Kidney (tissue), 14 donors: ENCODE measurements around the gene PYM1. TPM values are rescaled to one million over a fixed set of nuclear protein-coding genes. Genes with fewer than 3 reads are reported as not detected.

Source experiments
- DNase-seq, 5 donors: peaks; one replicate each; pipeline ENCODE4 v3.0.0-alpha.2; 2013 to 2020
- FAIRE-seq: peaks from 2 replicates; lab custom pipeline; 2012; peaks lifted over from hg19 to GRCh38; lab: Jason Lieb, UNC
- H3K27ac ChIP-seq, 2 donors: one replicate each; pipeline ENCODE4 v1.7.0; 2013; ENCODE audit warnings: low read depth in 2 of 2, low read length in 2 of 2, inconsistent platforms in 1 of 2
- H3K27me3 ChIP-seq: one replicate; pipeline ENCODE4 v1.7.1; 2013; ENCODE audit warnings: low read length, inconsistent platforms; ENCODE audit not compliant: control insufficient read depth, insufficient read depth
- H3K36me3 ChIP-seq, 3 donors: one replicate each; pipeline versions ENCODE4 v1.7.0 to v1.7.1; 2013; ENCODE audit warnings: low read length in 3 of 3, control low read depth in 1 of 3, inconsistent platforms in 1 of 3; ENCODE audit not compliant: insufficient read depth in 3 of 3, control insufficient read depth in 2 of 3
- H3K4me1 ChIP-seq, 3 donors: one replicate each; pipeline versions ENCODE4 v1.7.0 to v1.7.1; 2013; ENCODE audit warnings: low read length in 3 of 3, inconsistent platforms in 1 of 3, low read depth in 1 of 3; ENCODE audit not compliant: control insufficient read depth in 2 of 3, insufficient read depth in 2 of 3
- H3K4me3 ChIP-seq, 3 donors: one replicate each; pipeline versions ENCODE4 v1.7.0 to v1.8.1; 2013; ENCODE audit warnings: low read length in 3 of 3, control low read depth in 1 of 3, inconsistent platforms in 1 of 3
- H3K9ac ChIP-seq, 3 donors: one replicate each; pipeline versions ENCODE4 v1.7.0 to v1.7.1; 2013; ENCODE audit warnings: low read length in 3 of 3, control low read depth in 1 of 3, inconsistent platforms in 1 of 3
- H3K9me3 ChIP-seq, 3 donors: one replicate each; pipeline versions ENCODE4 v1.7.0 to v1.7.1; 2013; ENCODE audit warnings: low read length in 3 of 3, control low read depth in 1 of 3, inconsistent platforms in 1 of 3; ENCODE audit not compliant: control insufficient read depth in 2 of 3, insufficient read depth in 1 of 3
- CTCF ChIP-seq: IDR thresholded peaks from 3 replicates; pipeline ENCODE4 v1.5.1; 2012; ENCODE audit warnings: mild to moderate bottlenecking, moderate library complexity, borderline replicate concordance; ENCODE audit not compliant: insufficient read depth; ENCODE audit errors: extremely low read depth
- intact Hi-C: fragments of 100-400 bp; cut with DNase I; formaldehyde crosslinking; loops from one replicate; pipeline ENCODE4 v1.11.1; 2022
- polyA plus RNA-seq: library from polyadenylated mRNA; stranded (reverse); fragments of 350-450 nt; fragmentation: Illumina TruSeq; extraction: RNeasy Lipid Tissue Mini Kit (QIAGEN cat#74804); gene quantifications from one replicate; pipeline ENCODE4 v1.2.3, GENCODE V29; 2014; ENCODE audit warnings: low read depth, low replicate concordance; ENCODE audit not compliant: insufficient read depth
- total RNA-seq: library from RNA; stranded (reverse); fragmentation: NEBNext Ultra II Directional; extraction: Animal tissue kit (Norgen Biotek cat#: 25700); gene quantifications from one replicate; pipeline ENCODE4 v1.2.1, GENCODE V29; 2021
- donor health status: control.
- donor health status: control.
- donor health status: control.
- donor health status: control.
- donor health status: control.
- donor health status: DM: yes; HTN: yes; CAD: no.
- donor health status: Normal renal cell carcinoma (clear cell type).

The PYM1 gene
- total and polyA plus RNA-seq, 2 donors from 2014 or later = 29.0 to 39.7 TPM

DNA sequence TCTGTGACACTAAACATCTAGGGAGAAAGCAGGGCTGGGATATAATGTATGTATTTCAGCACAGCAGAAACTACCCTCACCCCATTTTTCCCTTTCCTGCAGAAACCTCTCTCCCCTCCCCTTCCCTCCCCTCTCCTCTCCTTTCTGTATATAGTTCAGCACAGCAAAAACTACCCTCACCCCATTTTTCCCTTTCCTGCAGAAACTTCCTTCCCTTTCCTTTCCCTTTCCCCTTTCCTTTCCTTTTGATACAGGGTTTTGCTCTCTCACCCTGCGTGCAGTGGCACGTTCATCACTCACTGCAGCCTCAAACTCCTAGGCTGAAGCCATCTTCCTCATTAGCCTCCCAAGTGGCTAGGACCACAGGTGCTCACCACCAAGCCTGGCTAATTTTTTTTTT, 36.1 kb upstream of the PYM1 start:
- Histone ChIP-seq H3K4me3 (no peak overlapping the region), H3K36me3 (no peaks in the 10 kb centered on the region), H3K27me3 (no peaks in the 10 kb centered on the region), H3K4me1 (peaks cover 0 to 12% (median 5%) of the 10 kb centered on the region in 3 donors), H3K27ac (no peak overlapping the region), H3K9me3 (no peaks in the 10 kb centered on the region), H3K9ac (no peak overlapping the region)
- DNase-seq = no peak
- no peak for TF ChIP-seq CTCF
- intact Hi-C loops = no loop called here
- no peak for FAIRE-seq

- FAIRE-seq (no peak), DNase-seq (no peak)
- no peaks in the 10 kb centered on the region for H3K9me3 ChIP-seq
- TF ChIP-seq CTCF = no peak
- no peaks in the 10 kb centered on the region for H3K36me3 ChIP-seq
- intact Hi-C loops = no loop called here
- H3K27me3 ChIP-seq = no peaks in the 10 kb centered on the region
- H3K4me3 ChIP-seq = no peak overlapping the region
- H3K4me1 ChIP-seq = no peaks in the 10 kb centered on the region
- H3K27ac ChIP-seq = no peak overlapping the region
- no peak overlapping the region for H3K9ac ChIP-seq
Observed at GRCh38 chr12:55957106-55957859, 29.6 kb upstream of the PYM1 start.

DNA sequence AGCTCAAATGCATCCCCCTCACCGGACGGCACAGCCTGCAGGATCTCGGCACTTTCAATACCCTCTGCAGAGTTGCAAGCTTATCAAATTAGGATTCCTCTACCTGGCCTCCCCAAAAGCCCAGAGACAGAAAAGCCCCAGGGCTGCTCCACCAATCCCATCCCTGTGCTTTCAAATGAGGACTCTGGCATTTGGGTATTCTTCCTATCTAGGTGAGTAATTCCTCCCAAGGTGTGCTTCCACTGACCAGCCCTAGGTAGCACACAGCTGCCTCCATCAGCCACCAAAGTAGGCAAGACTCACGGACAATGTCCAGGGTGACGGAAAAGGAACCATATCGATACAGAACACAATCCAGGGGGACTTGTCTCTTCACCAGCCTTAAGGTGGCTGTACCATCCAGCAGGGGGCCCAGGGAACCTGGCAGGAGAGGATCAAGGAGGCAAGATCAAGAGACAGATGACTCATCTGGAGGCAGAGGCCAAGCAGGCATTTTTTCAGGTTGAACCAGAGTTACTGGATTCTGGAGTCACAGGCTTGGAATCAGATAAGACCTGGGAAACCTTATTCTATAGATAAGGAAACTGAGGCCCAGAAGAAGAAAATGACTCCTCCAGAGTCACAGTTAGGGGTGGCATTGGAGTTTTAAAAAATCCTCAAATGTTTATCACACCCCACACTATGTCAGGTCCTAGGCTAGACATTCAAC, 28.3 kb upstream of the PYM1 start:
- FAIRE-seq (no peak), DNase-seq (no peak)
- intact Hi-C loops = no loop called here
- no peak overlapping the region for H3K4me3 ChIP-seq
- no peaks in the 10 kb centered on the region for H3K9me3 ChIP-seq
- H3K9ac ChIP-seq = no peak overlapping the region
- no peak overlapping the region for H3K27ac ChIP-seq
- TF ChIP-seq CTCF = no peak
- H3K36me3 ChIP-seq = no peaks in the 10 kb centered on the region
- H3K4me1 ChIP-seq = no peaks in the 10 kb centered on the region
- H3K27me3 ChIP-seq = no peaks in the 10 kb centered on the region
